ENCODE data around the gene AKR1C3.

DNA sequence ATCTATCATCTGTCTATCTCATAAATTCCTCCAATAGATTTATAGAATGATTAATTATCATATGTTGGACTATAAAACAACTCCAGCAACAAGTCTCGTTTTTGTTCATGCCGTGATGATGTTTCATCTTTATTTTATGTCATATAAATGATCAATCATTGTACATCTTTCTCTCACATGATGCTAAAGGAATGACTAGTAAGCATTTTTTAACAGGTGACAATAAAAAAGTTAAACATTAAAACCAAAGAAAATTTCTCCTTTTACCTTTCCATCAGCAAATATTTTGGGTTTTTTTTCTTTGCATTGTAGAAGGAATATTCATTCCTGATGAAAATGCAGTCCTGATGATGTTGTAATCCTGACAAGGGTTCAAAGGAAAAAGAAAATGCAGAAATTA, 41.4 kb downstream of the AKR1C3 start:
- TF ChIP-seq POLR2A (IDR thresholded peaks at IDR 0.05) (no peak), POLR2AphosphoS5 (IDR thresholded peaks at IDR 0.05) (no peak), EP300 (IDR thresholded peaks at IDR 0.05) (no peak)
- TF ChIP-seq, protein P1, sequence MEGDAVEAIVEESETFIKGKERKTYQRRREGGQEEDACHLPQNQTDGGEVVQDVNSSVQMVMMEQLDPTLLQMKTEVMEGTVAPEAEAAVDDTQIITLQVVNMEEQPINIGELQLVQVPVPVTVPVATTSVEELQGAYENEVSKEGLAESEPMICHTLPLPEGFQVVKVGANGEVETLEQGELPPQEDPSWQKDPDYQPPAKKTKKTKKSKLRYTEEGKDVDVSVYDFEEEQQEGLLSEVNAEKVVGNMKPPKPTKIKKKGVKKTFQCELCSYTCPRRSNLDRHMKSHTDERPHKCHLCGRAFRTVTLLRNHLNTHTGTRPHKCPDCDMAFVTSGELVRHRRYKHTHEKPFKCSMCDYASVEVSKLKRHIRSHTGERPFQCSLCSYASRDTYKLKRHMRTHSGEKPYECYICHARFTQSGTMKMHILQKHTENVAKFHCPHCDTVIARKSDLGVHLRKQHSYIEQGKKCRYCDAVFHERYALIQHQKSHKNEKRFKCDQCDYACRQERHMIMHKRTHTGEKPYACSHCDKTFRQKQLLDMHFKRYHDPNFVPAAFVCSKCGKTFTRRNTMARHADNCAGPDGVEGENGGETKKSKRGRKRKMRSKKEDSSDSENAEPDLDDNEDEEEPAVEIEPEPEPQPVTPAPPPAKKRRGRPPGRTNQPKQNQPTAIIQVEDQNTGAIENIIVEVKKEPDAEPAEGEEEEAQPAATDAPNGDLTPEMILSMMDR (IDR thresholded peaks at IDR 0.05) = no peak

All from upper lobe of left lung (tissue), 4 donors.